ENCODE measurements around the gene RAB31. TPM values are rescaled to one million over a fixed set of nuclear protein-coding genes. Genes with fewer than 3 reads are reported as not detected.

The RAB31 gene
- polyA plus RNA-seq, 2 of the 4 experiments (the other 2 are of a cell fraction) = 16.9 to 46.3 TPM

DNA sequence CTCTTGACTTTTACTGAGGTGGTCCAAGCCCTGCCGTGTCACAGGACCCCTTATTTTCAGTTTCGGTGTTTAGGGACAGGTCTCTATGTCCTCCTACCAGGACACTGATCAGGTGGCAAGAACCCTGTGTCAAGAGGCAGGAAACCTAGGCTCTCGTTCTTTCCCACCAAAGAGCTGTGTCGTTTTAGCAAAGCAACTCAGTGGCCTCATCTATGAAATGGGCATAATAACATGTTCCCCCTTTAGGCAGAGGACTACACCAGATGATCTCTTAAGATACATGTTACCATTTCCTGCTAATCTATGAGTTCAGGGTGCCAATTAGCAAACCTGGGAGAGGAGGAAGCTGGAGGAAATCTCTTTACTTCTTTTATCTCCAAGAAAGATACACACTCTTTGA is 1.9 kb downstream of the RAB31 start:
- H3K4me1 ChIP-seq = peaks cover 46% of the 10 kb centered on the region
- 96% methylated on average over 4 of the region's 4 CpGs for WGBS (ENCODE audit: missing lambda C conversion rate)
- no peak for FAIRE-seq
- H3K4me3 ChIP-seq = no peak overlapping the region
- CTCF ChIA-PET = no interaction called here
- no peaks in the 10 kb centered on the region for H3K9me3 ChIP-seq
- no peak for ATAC-seq
- TF ChIP-seq ZSCAN20 (CRISPR knock-in tag; IDR thresholded peaks at IDR 0.05) (no peak), CBX8 (IDR thresholded peaks at IDR 0.05) (no peak), TFCP2L1 (CRISPR knock-in tag; IDR thresholded peaks at IDR 0.05) (no peak), HOXA7 (CRISPR knock-in tag; IDR thresholded peaks at IDR 0.05) (no peak), GATA3 (IDR thresholded peaks at IDR 0.05; ENCODE audit: borderline replicate concordance) (no peak), ZC3H11A (IDR thresholded peaks at IDR 0.05) (no peak)
- TF ChIP-seq, protein P1, sequence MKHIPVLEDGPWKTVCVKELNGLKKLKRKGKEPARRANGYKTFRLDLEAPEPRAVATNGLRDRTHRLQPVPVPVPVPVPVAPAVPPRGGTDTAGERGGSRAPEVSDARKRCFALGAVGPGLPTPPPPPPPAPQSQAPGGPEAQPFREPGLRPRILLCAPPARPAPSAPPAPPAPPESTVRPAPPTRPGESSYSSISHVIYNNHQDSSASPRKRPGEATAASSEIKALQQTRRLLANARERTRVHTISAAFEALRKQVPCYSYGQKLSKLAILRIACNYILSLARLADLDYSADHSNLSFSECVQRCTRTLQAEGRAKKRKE (CRISPR knock-in tag; IDR thresholded peaks at IDR 0.05; ENCODE audit: low read depth) = no peak
- TF ChIP-seq, protein P2, sequence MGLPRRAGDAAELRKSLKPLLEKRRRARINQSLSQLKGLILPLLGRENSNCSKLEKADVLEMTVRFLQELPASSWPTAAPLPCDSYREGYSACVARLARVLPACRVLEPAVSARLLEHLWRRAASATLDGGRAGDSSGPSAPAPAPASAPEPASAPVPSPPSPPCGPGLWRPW (IDR thresholded peaks at IDR 0.05) = no peak
- H3K27ac ChIP-seq = peak overlapping the region in 1 of 2 experiments; percentile 98; a peak in 3 of 6 replicates
- peak overlapping the region; percentile 79 for H3K4me2 ChIP-seq
- POLR2A ChIA-PET = no interaction called here
- DNase-seq (ENCODE audit: low read depth in 1 of 2, low spot score in 1 of 2) = no peak

DNA sequence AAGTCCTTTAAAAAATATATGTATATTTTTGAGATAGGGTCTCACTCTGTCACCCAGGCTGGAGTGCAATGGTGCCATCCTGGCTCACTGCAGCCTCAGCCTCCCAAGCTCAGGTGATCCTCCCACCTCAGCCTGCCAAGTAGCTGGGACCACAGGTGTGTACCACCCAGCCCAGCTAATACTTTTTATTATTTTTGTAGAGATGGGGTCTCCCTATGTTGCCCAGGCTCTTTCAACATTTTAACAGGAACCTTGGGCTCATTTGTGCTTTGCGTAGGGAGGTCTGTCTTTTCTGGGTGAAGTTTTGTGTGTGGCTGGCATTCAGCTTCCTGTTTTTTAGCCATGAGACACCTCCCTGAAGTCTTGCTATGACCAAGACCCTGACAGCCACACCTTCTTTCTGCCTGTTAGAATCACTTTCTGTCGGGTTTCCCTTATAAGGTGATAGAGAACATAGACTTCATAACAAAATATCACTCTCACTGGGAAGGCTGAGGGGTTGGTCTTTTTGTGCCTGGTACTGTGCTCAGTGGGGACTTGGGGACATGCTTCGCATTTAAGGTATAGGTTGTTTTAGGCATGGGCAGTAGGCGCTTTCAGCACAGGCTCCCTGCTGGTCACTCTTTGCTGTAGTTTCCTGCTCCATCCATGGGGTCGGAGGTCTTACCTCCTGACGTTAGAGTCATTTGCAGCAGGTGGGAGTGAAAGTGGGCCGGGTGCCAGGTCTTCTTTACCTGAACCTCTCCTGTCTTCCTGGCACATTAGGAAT is 3.4 kb downstream of the RAB31 start:
- WGBS (ENCODE audit: missing lambda C conversion rate) = 78% methylated on average over 7 of the region's 7 CpGs
- FAIRE-seq = no peak
- no peak for DNase-seq (ENCODE audit: low read depth in 1 of 2, low spot score in 1 of 2)
- no peak for TF ChIP-seq SMC3 (IDR thresholded peaks at IDR 0.05)
- no peak for TF ChIP-seq PHF8 (IDR thresholded peaks at IDR 0.05; ENCODE audit: borderline replicate concordance, low read depth)
- no peak for TF ChIP-seq CBX8 (IDR thresholded peaks at IDR 0.05)
- no peak for TF ChIP-seq ESRRA (IDR thresholded peaks at IDR 0.05; ENCODE audit: borderline replicate concordance, low read length)
- TF ChIP-seq, protein P3, sequence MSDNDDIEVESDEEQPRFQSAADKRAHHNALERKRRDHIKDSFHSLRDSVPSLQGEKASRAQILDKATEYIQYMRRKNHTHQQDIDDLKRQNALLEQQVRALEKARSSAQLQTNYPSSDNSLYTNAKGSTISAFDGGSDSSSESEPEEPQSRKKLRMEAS (IDR thresholded peaks at IDR 0.05) = no peak
- TF ChIP-seq EHF (CRISPR knock-in tag; IDR thresholded peaks at IDR 0.05) = no peak
- no peak for TF ChIP-seq NFE2L2 (conservative IDR thresholded peaks at IDR 0.05; ENCODE audit: low read length)
- TF ChIP-seq JUNB (IDR thresholded peaks at IDR 0.05) = no peak
- TF ChIP-seq JUN (IDR thresholded peaks at IDR 0.05) = no peak
- Histone ChIP-seq H3K4me1 (peaks cover 39% of the 10 kb centered on the region; the same call in 2 of the 3 replicates), H3K4me2 (no peak overlapping the region; the same call in 2 of the 3 replicates), H3K4me3 (no peak overlapping the region), H3K9me3 (no peaks in the 10 kb centered on the region), H3K27ac (peak overlapping the region in 1 of 2 experiments; percentile 25; a peak in 1 of 6 replicates)
- ATAC-seq = no peak
- ChIA-PET CTCF (interaction anchor here (2.3 kb wide), 1 partner anchor 27 kb away, joined by 6 read pairs; no protein-coding TSS in a partner anchor), POLR2A (no interaction called here)

DNA sequence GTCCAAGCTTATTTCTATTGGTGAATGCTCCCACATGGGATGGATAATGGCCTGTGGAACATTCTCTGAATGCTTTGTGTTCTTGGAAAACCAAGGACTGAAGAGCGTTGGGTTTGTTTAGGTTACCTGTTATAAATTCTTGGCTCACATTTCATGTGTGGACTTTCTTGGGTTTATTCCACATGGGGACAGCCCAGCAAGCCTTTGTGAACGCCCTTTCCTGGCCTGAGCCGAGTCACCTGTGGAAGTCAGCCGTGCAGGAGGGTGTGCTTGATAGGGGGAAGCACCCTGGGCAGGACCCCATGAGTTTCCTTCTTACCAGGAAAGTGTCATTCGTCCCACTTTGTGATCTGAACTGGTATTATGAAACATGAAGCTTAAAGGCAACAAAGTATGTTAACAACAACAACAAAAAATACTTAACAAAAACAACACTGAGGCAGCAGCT is 4.1 kb downstream of the RAB31 start:
- H3K9me3 ChIP-seq = no peaks in the 10 kb centered on the region
- FAIRE-seq (no peak), DNase-seq (ENCODE audit: low read depth in 1 of 2, low spot score in 1 of 2) (no peak), ATAC-seq (no peak)
- H3K4me1 ChIP-seq = peaks cover 39% of the 10 kb centered on the region; the same call in 2 of the 3 replicates
- no peak overlapping the region for H3K4me3 ChIP-seq
- H3K27ac ChIP-seq = peak overlapping the region in 1 of 2 experiments; percentile 25; a peak in 1 of 6 replicates
- CTCF ChIA-PET = interaction anchor here (0.9 to 2.3 kb wide), 2 partner anchors 28 to 96 kb away, joined by 3 to 6 read pairs; no protein-coding TSS in a partner anchor
- WGBS (ENCODE audit: missing lambda C conversion rate) = 86% methylated on average over 5 of the region's 5 CpGs
- no peak overlapping the region; the same call in 2 of the 3 replicates for H3K4me2 ChIP-seq
- TF ChIP-seq, protein P4, sequence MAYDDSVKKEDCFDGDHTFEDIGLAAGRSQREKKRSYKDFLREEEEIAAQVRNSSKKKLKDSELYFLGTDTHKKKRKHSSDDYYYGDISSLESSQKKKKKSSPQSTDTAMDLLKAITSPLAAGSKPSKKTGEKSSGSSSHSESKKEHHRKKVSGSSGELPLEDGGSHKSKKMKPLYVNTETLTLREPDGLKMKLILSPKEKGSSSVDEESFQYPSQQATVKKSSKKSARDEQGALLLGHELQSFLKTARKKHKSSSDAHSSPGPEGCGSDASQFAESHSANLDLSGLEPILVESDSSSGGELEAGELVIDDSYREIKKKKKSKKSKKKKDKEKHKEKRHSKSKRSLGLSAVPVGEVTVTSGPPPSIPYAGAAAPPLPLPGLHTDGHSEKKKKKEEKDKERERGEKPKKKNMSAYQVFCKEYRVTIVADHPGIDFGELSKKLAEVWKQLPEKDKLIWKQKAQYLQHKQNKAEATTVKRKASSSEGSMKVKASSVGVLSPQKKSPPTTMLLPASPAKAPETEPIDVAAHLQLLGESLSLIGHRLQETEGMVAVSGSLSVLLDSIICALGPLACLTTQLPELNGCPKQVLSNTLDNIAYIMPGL (CRISPR knock-in tag; IDR thresholded peaks at IDR 0.05; ENCODE audit: borderline replicate concordance) = no peak
- TF ChIP-seq PHF8 (IDR thresholded peaks at IDR 0.05; ENCODE audit: borderline replicate concordance, low read depth) = no peak
- TF ChIP-seq, protein P2 (IDR thresholded peaks at IDR 0.05) = no peak
- no peak for TF ChIP-seq JUN (IDR thresholded peaks at IDR 0.05)
- TF ChIP-seq FOSL2 (IDR thresholded peaks at IDR 0.05) = no peak
- no peak for TF ChIP-seq FOSL2 (CRISPR knock-in tag; IDR thresholded peaks at IDR 0.05)
- TF ChIP-seq, protein P5, sequence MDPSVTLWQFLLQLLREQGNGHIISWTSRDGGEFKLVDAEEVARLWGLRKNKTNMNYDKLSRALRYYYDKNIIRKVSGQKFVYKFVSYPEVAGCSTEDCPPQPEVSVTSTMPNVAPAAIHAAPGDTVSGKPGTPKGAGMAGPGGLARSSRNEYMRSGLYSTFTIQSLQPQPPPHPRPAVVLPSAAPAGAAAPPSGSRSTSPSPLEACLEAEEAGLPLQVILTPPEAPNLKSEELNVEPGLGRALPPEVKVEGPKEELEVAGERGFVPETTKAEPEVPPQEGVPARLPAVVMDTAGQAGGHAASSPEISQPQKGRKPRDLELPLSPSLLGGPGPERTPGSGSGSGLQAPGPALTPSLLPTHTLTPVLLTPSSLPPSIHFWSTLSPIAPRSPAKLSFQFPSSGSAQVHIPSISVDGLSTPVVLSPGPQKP (IDR thresholded peaks at IDR 0.05; ENCODE audit: low read depth, low read length) = no peak
- no peak for TF ChIP-seq SMC3 (IDR thresholded peaks at IDR 0.05)
- TF ChIP-seq TFCP2L1 (CRISPR knock-in tag; IDR thresholded peaks at IDR 0.05) = no peak
- TF ChIP-seq, protein P1 (CRISPR knock-in tag; IDR thresholded peaks at IDR 0.05; ENCODE audit: low read depth) = no peak
- no peak for TF ChIP-seq JUNB (IDR thresholded peaks at IDR 0.05)
- TF ChIP-seq RCOR1 (IDR thresholded peaks at IDR 0.05; ENCODE audit: low read depth, low read length) = no peak
- POLR2A ChIA-PET = no interaction called here

Data from A549 (cell line).